Measurements from ENCODE around the gene AKAP13.
A peak's percentile ranks its signal among the peaks of the same experiment; 100 is the strongest.
"Not testable (repeated sequence)": the region's sequence is repeated elsewhere in the genome, so short reads cannot be mapped to it uniquely, and the experiment has no call there.

AKAP13 gene

DNA sequence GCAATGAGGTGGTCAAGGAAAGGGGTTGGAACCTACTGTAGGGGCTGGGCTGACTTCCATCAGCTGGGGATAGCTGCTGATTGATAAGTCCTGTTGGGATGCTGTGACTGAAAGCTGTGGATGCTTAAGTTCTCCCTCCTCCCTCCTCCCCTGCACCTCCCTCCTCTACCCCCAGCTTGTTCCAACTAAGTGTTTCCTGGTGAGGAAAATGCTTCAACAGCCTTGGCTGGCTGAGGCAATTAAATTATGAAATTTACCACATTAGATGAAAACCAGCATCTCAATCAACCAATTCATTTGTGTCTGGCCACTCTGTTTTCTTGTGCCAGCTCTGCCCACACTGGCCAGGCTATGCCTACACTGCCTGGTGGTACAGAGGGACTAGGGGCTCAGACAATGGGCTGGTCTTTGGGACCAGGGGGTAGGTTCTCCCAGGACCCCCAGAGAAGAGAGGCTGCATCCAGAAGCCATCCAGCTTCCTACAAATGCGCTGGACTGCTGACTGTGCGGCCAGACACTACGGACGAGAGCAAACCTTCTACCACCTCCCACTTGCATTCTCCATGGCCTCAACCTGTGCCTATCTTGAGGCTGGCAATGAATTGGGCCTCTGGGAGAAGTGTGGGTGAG is 411.8 kb downstream of the AKAP13 start:
- no peak for DNase-seq (ENCODE audit: low spot score)
- TF ChIP-seq CTCF (IDR thresholded peaks at IDR 0.05; ENCODE audit: extremely low read depth, missing control alignments) = no peak

- TF ChIP-seq CTCF (IDR thresholded peaks at IDR 0.05; ENCODE audit: extremely low read depth, missing control alignments) = no peak
- no peak for DNase-seq (ENCODE audit: low spot score)
These were observed 412.6 kb downstream of the AKAP13 start for GRCh38 chr15:85792912-85793590.

- DNase-seq (ENCODE audit: low spot score) = peak; percentile 52
- no peak for TF ChIP-seq CTCF (IDR thresholded peaks at IDR 0.05; ENCODE audit: extremely low read depth, missing control alignments)
These were observed 413.5 kb downstream of the AKAP13 start for GRCh38 chr15:85793641-85794597.

DNA sequence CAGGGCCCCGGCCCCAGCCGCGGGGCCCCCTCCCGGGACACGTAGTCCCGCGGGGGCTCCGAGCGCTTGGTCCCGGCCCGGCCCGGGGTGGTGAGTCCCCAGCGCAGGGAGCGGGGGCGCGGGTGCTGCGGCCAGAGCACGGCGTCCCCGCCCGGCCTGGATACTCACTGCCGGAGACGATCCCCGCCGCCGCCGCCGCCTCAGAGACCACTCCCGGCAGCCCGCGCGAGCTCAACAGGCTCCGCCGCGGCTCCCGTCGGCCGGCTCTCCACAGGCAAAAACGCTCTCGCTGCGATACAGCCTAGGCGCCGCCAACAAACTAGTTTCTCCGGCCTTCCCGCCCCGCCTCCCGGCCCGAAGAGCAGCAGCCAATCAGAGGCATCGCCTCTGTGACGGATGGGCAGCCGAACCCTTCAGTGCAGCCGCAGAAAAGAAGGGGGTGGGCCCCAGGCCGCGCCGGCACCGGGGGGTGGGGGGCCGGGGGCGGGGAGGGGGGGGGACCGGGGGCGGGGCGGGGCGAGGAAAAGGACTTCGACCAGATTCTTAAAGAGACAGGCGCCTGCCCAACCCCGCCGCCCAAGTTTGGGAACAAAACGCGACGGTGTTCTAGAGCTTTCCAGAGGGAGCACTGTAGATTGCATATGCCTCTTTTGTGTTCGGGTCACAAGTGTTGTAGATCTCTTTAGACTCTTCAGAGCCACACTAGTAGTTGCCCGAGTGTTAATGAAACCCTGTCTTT is 414.4 kb downstream of the AKAP13 start, which contains the start of gene KLHL25:
Gene KLHL25 (minus strand): TSS at position 328 of the 739 bp plus-strand sequence. CDS start 25,115 bp downstream, outside the sequence.
- DNase-seq (ENCODE audit: low spot score) = peak; percentile 99
- TF ChIP-seq CTCF (IDR thresholded peaks at IDR 0.05; ENCODE audit: extremely low read depth, missing control alignments) = no peak

GRCh38 chr15:85795337-85796305 is 415.2 kb downstream of the AKAP13 start:
- no peak for TF ChIP-seq CTCF (IDR thresholded peaks at IDR 0.05; ENCODE audit: extremely low read depth, missing control alignments)
- no peak for DNase-seq (ENCODE audit: low spot score)

- DNase-seq (ENCODE audit: low spot score) = not testable (repeated sequence)
These were observed 416.0 kb downstream of the AKAP13 start for GRCh38 chr15:85796371-85796770.
